Fibroblast of lung (primary cell): Measurements from ENCODE around the gene ZDHHC3.

Experiments used
- EZH2 ChIP-seq: IDR thresholded peaks from 2 replicates; pipeline ENCODE4 v1.5.1; 2012; ENCODE audit warnings: low read length, control low read depth, mild to moderate bottlenecking; ENCODE audit errors: missing control alignments
- TF ChIP-seq, protein P1 (sequence below), 2 donors: IDR thresholded peaks in 1 of 2; conservative IDR thresholded peaks in 1 of 2; 1 replicate in 1 of 2; 2 replicates in 1 of 2; pipeline ENCODE4 v1.5.1; 2011 to 2012; ENCODE audit warnings: low read length in 2 of 2, control low read depth in 1 of 2, inconsistent platforms in 1 of 2, low read depth in 1 of 2, mild to moderate bottlenecking in 1 of 2

DNA sequence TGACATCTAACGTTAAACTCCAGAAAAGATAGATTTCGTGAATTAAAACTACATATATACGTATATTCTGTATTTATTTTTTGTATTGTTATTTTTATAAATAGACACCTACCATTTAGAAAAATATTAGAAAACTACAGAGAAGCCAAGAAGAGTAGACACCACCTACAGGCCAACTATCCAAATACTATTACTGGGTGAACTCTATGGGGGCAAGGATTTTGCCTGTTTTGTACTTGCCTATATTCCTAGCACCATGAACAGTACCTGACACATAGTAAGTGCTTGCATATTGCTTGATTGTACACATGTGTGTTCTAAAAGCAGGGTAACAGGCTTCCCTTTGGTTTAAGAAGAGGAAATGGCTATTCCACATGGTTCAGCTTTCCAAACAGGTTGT, 25.8 kb upstream of the ZDHHC3 start:
- TF ChIP-seq, protein P1, sequence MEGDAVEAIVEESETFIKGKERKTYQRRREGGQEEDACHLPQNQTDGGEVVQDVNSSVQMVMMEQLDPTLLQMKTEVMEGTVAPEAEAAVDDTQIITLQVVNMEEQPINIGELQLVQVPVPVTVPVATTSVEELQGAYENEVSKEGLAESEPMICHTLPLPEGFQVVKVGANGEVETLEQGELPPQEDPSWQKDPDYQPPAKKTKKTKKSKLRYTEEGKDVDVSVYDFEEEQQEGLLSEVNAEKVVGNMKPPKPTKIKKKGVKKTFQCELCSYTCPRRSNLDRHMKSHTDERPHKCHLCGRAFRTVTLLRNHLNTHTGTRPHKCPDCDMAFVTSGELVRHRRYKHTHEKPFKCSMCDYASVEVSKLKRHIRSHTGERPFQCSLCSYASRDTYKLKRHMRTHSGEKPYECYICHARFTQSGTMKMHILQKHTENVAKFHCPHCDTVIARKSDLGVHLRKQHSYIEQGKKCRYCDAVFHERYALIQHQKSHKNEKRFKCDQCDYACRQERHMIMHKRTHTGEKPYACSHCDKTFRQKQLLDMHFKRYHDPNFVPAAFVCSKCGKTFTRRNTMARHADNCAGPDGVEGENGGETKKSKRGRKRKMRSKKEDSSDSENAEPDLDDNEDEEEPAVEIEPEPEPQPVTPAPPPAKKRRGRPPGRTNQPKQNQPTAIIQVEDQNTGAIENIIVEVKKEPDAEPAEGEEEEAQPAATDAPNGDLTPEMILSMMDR (conservative IDR thresholded peaks at IDR 0.05 in 1 of 2, IDR thresholded peaks at IDR 0.05 in 1 of 2; ENCODE audit: low read depth in 1 of 2, low read length in 2 of 2): no peak
- no peak for TF ChIP-seq EZH2
